CD14-positive monocyte (primary cell): Measurements from ENCODE around the gene ADH1C. TPM values are rescaled to one million over a fixed set of nuclear protein-coding genes. Genes with fewer than 3 reads are reported as not detected.

ENCODE experiments used
- DNase-seq, 3 donors: peaks; one replicate each; pipeline ENCODE4 v3.0.0-alpha.2; 2011 to 2022
- H2AFZ ChIP-seq: 2 replicates; pipeline ENCODE4 v1.6.0; 2012; ENCODE audit warnings: mild to moderate bottlenecking, low read depth, low read length, inconsistent platforms; ENCODE audit not compliant: insufficient read depth, poor library complexity, severe bottlenecking
- H3K27ac ChIP-seq, 2 donors: 1 replicate in 1 of 2; 2 replicates in 1 of 2; pipeline ENCODE4 v1.5.1; 2012 to 2013; ENCODE audit warnings: low read length in 2 of 2, control low read depth in 1 of 2, inconsistent platforms in 1 of 2, low read depth in 1 of 2, mild to moderate bottlenecking in 1 of 2
- H3K27me3 ChIP-seq, 2 donors: one replicate each; pipeline versions ENCODE4 v1.6.0 to v1.6.1; 2011 to 2013; ENCODE audit warnings: low read length in 2 of 2; ENCODE audit not compliant: control insufficient read depth in 2 of 2, insufficient read depth in 2 of 2
- H3K36me3 ChIP-seq, 2 donors: replicated peaks in 1 of 2; 1 replicate in 1 of 2; 2 replicates in 1 of 2; pipeline versions ENCODE4 v1.5.1 to v1.6.1; 2012 to 2013; ENCODE audit warnings: low read length in 2 of 2, control low read depth in 1 of 2, inconsistent platforms in 1 of 2, mild to moderate bottlenecking in 1 of 2; ENCODE audit not compliant: insufficient read depth in 2 of 2, control insufficient read depth in 1 of 2
- H3K4me1 ChIP-seq, 2 donors: 1 replicate in 1 of 2; 2 replicates in 1 of 2; pipeline versions ENCODE4 v1.5.1 to v1.6.1; 2012 to 2013; ENCODE audit warnings: low read length in 2 of 2, control low read depth in 1 of 2, inconsistent platforms in 1 of 2, mild to moderate bottlenecking in 1 of 2, moderate library complexity in 1 of 2; ENCODE audit not compliant: insufficient read depth in 2 of 2, control insufficient read depth in 1 of 2
- H3K4me2 ChIP-seq: replicated peaks from 2 replicates; pipeline ENCODE3; 2012; ENCODE audit warnings: low read length, moderate library complexity, mild to moderate bottlenecking; ENCODE audit not compliant: poor library complexity, severe bottlenecking; ENCODE audit errors: extremely low read depth
- H3K4me3 ChIP-seq, 3 experiments: fragments of 200-600 bp in 1 of 3; sonication (generic) in 1 of 3; replicated peaks in 1 of 3; 1 replicate in 2 of 3; 2 replicates in 1 of 3; pipeline ENCODE4 v1.5.1; 2011 to 2013; ENCODE audit warnings: low read length in 3 of 3, mild to moderate bottlenecking in 3 of 3, control low read depth in 2 of 3, low read depth in 2 of 3, inconsistent platforms in 1 of 3, moderate library complexity in 1 of 3
- H3K79me2 ChIP-seq: 2 replicates; pipeline ENCODE4 v1.6.0; 2012; ENCODE audit warnings: mild to moderate bottlenecking, control low read depth, inconsistent platforms, low read length, moderate library complexity; ENCODE audit not compliant: insufficient read depth
- H3K9ac ChIP-seq: 2 replicates; pipeline ENCODE4 v1.6.0; 2017; ENCODE audit warnings: low read length, mild to moderate bottlenecking; ENCODE audit not compliant: insufficient read depth, poor library complexity, severe bottlenecking
- H3K9me3 ChIP-seq, 2 donors: replicated peaks in 1 of 2; 1 replicate in 1 of 2; 2 replicates in 1 of 2; pipeline versions ENCODE4 v1.5.1 to v1.6.1; 2012 to 2013; ENCODE audit warnings: low read length in 2 of 2, control low read depth in 1 of 2; ENCODE audit not compliant: control insufficient read depth in 1 of 2, insufficient read depth in 1 of 2
- H4K20me1 ChIP-seq: 2 replicates; pipeline ENCODE4 v1.6.0; 2012; ENCODE audit warnings: mild to moderate bottlenecking, low read length, control low read depth, moderate library complexity; ENCODE audit not compliant: insufficient read depth
- H3K27ac Mint-ChIP-seq, 7 donors: one replicate each; pipeline ENCODE4 v1.8.0; 2020; ENCODE audit warnings: mild to moderate bottlenecking in 7 of 7, mixed read lengths in 7 of 7, moderate library complexity in 6 of 7, inconsistent platforms in 2 of 7
- H3K27me3 Mint-ChIP-seq, 3 donors: one replicate each; pipeline ENCODE4 v1.8.0; 2021 to 2022; ENCODE audit warnings: low read depth in 3 of 3, mild to moderate bottlenecking in 3 of 3, mixed read lengths in 3 of 3, moderate library complexity in 3 of 3, inconsistent platforms in 1 of 3
- H3K36me3 Mint-ChIP-seq, 2 donors: one replicate each; pipeline ENCODE4 v1.8.0; 2020; ENCODE audit warnings: mixed read lengths in 2 of 2, inconsistent platforms in 1 of 2, mild to moderate bottlenecking in 1 of 2
- H3K4me1 Mint-ChIP-seq: one replicate; pipeline ENCODE4 v1.8.0; 2020; ENCODE audit warnings: mild to moderate bottlenecking, mixed read lengths
- H3K4me3 Mint-ChIP-seq, 2 donors: one replicate each; pipeline ENCODE4 v1.8.0; 2020; ENCODE audit warnings: mild to moderate bottlenecking in 2 of 2, mixed read lengths in 2 of 2, moderate library complexity in 1 of 2
- H3K9me3 Mint-ChIP-seq, 7 donors: one replicate each; pipeline ENCODE4 v1.8.0; 2020 to 2022; ENCODE audit warnings: mixed read lengths in 7 of 7, mild to moderate bottlenecking in 6 of 7, moderate library complexity in 6 of 7, inconsistent platforms in 2 of 7
- CTCF ChIP-seq: fragments of 200-600 bp; IDR thresholded peaks from one replicate; pipeline ENCODE4 v1.8.0; 2022; ENCODE audit warnings: antibody characterized with exemption, mild to moderate bottlenecking
- WGBS: methylation state at CpG from one replicate; pipeline ENCODE4 v1.1.5; 2013; ENCODE audit warnings: missing lambda C conversion rate; ENCODE audit not compliant: insufficient coverage; 5-methylcytosine and 5-hydroxymethylcytosine counted together
- intact Hi-C, 2 donors: fragments of 100-400 bp; cut with micrococcal nuclease; formaldehyde crosslinking; loops; one replicate each; pipeline versions ENCODE4 v1.15.0 to v1.15.1; 2023
- polyA plus RNA-seq, 3 donors: library from polyadenylated mRNA; depleted of rRNA in 1 of 3; unstranded in 2 of 3; stranded (reverse) in 1 of 3; fragments of 300-500 nt in 2 of 3; fragments of >200 nt in 1 of 3; fragmentation: Illumina TruSeq in 2 of 3; gene quantifications; 1 replicate in 2 of 3; 2 replicates in 1 of 3; pipeline ENCODE4 v1.2.3, GENCODE V29; 2012 to 2021

Gene ADH1C
- polyA plus RNA-seq, 3 donors: not detected

- no CpG with 5 or more reads among the region's 1 CpG for whole genome bisulfite sequencing
- H3K4me3 Mint-ChIP-seq: no peak overlapping the region
- H3K4me1 ChIP-seq: no peaks in the 10 kb centered on the region
- intact Hi-C loops: no loop called here
- no peak overlapping the region for H3K27ac ChIP-seq
- H3K27me3 ChIP-seq: no peaks in the 10 kb centered on the region
- no peak for DNase-seq
- H3K27ac Mint-ChIP-seq: no peak overlapping the region
- H3K36me3 Mint-ChIP-seq: no peaks in the 10 kb centered on the region
- peaks cover 0 to 6% of the 10 kb centered on the region in 2 donors for H3K9me3 ChIP-seq
- no peaks in the 10 kb centered on the region for H3K36me3 ChIP-seq
- H3K79me2 ChIP-seq: no peaks in the 10 kb centered on the region
- H3K4me3 ChIP-seq: no peak overlapping the region
- H3K27me3 Mint-ChIP-seq: peaks cover 0 to 4% (median 0%) of the 10 kb centered on the region in 3 donors
- TF ChIP-seq CTCF: no peak
- no peak overlapping the region for H2AFZ ChIP-seq
- H3K9me3 Mint-ChIP-seq: peaks cover 0 to 14% (median 7%) of the 10 kb centered on the region in 7 donors
- H4K20me1 ChIP-seq: no peaks in the 10 kb centered on the region
- no peaks in the 10 kb centered on the region for H3K4me1 Mint-ChIP-seq
- no peak overlapping the region for H3K4me2 ChIP-seq
- H3K9ac ChIP-seq: no peak overlapping the region
Observed at GRCh38 chr4:99366491-99366890, 13.9 kb upstream of the ADH1C start.

- Mint-ChIP-seq H3K9me3 (peaks cover 2 to 21% (median 12%) of the 10 kb centered on the region in 7 donors), H3K4me3 (no peak overlapping the region), H3K27me3 (peaks cover 0 to 4% (median 0%) of the 10 kb centered on the region in 3 donors), H3K36me3 (no peaks in the 10 kb centered on the region), H3K27ac (no peak overlapping the region), H3K4me1 (no peaks in the 10 kb centered on the region)
- no peak overlapping the region for H2AFZ ChIP-seq
- no peak overlapping the region for H3K4me2 ChIP-seq
- no peaks in the 10 kb centered on the region for H3K79me2 ChIP-seq
- no peak for DNase-seq
- H3K27me3 ChIP-seq: no peaks in the 10 kb centered on the region
- H3K4me3 ChIP-seq: no peak overlapping the region
- peaks cover 6 to 8% of the 10 kb centered on the region in 2 donors for H3K9me3 ChIP-seq
- TF ChIP-seq CTCF: no peak
- H4K20me1 ChIP-seq: no peaks in the 10 kb centered on the region
- no peak overlapping the region for H3K27ac ChIP-seq
- intact Hi-C loops: no loop called here
- no peak overlapping the region for H3K9ac ChIP-seq
- H3K4me1 ChIP-seq: no peaks in the 10 kb centered on the region
- H3K36me3 ChIP-seq: no peaks in the 10 kb centered on the region
Observed at GRCh38 chr4:99362768-99363167, 10.2 kb upstream of the ADH1C start.
